Occipital lobe (tissue), 2 donors: ENCODE measurements around the gene USP47. TPM values are rescaled to one million over a fixed set of nuclear protein-coding genes. Genes with fewer than 3 reads are reported as not detected.

Experiments used
- DNase-seq: peaks from one replicate; lab custom pipeline; 2025; lab: John Stamatoyannopoulos, UW
- total RNA-seq: library from RNA; depleted of rRNA; stranded (reverse); fragments of >200 nt; gene quantifications from one replicate; pipeline ENCODE4 v1.2.3, GENCODE V29; 2014

The USP47 gene
- total RNA-seq, 1 donor from 2014 or later: 154 TPM

- DNase-seq: no peak
Measured at GRCh38 chr11:11940551-11940950, 98.8 kb downstream of the USP47 start.

- no peak for DNase-seq
Measured at GRCh38 chr11:11942668-11943067, 100.9 kb downstream of the USP47 start.

DNA sequence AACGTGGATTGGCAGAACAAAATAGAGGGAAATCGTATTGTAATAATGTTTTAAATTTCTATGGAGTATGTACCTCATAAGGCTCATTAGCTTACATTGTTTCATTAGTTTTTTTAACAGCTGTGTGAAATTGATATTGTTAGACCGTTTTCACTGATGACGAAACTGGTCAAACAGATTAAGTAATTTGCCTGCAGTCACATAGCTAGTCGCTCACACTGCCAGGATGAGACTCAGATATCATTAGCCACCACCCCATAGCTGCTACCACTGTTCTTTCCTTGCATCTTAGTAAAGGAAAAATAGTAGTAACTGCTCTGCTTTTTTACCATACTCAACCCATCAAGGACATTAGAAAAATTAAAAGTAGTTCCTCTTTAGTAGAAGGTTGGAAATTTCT lies 102.7 kb downstream of the USP47 start:
- DNase-seq: no peak

GRCh38 chr11:11946180-11946579 lies 104.4 kb downstream of the USP47 start:
- DNase-seq: no peak

DNA sequence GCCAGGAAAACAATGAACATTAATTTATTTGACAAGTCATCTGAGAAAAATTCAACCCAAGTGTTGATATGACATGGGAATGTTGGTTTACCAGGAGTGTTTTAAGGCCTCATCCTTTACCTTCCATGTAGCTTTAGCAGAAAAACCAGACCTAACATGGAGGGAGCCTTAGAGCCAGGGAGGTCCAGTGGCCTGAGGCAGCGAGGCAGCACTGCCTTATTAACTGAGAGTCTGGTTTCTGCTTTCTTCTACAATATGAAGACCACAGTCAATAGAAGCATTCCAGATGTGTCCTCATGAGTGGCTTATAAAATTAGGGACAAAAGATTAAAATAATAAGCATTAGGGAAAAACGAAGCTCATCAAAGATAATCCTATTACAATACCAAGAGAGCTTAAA lies 105.1 kb downstream of the USP47 start:
- no peak for DNase-seq

GRCh38 chr11:11947825-11948224 lies 106.1 kb downstream of the USP47 start:
- DNase-seq: no peak

- no peak for DNase-seq
Measured at GRCh38 chr11:11948242-11948947, 106.6 kb downstream of the USP47 start.

DNA sequence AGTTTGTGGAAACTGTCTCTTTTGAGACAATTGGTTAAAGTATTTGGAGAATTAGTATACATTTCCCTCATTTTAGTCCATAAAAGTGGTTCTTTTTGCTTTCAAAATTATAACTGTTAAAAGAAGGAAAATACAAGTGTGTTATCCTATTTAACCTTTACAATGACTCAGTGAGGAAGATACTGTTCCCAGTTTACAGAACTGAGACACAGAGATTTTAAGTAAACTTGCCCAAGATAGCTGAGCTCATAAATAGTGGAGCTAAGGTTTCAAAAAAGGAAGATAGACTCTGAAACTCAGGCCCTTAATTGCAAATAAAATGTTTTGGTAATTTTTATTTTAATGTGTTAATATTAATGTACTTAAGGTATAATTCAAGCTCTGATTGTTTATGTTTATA lies 107.7 kb downstream of the USP47 start:
- no peak for DNase-seq

GRCh38 chr11:11952036-11952435 lies 110.3 kb downstream of the USP47 start:
- DNase-seq: no peak

DNA sequence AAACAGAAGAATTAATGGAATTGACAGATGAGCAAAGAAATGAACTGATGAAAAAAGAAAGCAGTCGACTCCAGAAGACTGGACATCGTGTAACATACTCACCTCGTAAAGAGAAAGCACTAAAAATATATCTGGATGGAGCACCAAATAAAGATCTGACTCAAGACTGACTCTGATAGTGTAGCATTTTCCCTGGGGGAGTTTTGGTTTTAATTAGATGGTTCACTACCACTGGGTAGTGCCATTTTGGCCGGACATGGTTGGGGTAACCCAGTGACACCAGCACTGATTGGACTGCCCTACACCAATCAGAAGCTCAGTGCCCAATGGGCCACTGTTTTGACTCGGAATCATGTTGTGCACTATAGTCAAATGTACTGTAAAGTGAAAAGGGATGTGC lies 114.2 kb downstream of the USP47 start:
- DNase-seq: no peak

GRCh38 chr11:11958403-11959231 lies 116.8 kb downstream of the USP47 start:
- DNase-seq: no peak

DNA sequence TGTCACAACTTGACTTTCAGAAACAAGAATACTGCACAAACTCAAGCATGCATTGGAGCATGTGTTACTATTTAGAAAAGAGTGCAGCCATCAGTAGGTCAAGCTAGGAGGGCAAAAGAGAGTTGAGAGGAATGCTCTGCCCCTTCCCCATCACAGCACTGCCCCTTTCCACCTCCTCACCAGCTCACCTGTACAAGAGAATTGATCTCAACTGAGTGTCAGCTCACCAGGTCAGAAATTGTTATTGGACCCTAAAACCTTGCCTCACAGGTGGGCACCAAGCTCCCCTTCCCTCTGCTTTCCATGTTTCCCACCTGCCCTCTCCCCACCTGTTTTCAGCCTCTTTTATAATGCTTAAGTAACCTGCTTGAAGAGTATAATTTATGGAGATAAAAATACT lies 117.8 kb downstream of the USP47 start:
- DNase-seq: no peak

GRCh38 chr11:11960687-11961086 lies 118.9 kb downstream of the USP47 start:
- DNase-seq: no peak

DNA sequence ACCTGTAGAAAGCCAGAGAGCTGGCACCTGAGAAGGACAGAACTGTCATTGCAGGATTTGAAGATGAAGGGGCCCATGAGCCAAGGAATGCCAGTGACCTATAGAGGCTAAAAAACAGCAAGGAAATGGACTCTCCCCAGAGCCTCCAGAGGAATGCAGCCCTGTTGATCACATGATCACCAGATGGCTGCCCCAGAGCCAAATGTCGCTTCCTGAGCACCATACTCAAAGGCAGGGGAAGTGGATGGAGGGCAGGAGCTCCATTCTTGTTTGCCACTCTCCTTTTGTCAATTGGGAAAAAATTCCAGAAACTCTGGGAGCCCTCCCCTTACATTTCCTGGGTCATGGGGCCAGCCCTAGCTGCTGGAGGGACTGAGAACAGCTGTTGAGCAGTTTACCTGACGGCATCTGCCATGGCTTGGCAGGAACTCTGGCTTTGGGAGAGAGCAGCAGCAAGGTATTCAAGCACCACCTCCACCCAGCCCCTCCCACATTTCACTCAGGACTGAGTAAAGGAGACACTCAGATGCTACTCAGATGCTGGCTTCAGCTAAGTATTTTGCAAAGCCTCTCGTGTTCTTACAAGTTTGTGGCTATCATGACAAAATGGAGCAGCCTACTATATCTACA lies 119.7 kb downstream of the USP47 start:
- no peak for DNase-seq

DNA sequence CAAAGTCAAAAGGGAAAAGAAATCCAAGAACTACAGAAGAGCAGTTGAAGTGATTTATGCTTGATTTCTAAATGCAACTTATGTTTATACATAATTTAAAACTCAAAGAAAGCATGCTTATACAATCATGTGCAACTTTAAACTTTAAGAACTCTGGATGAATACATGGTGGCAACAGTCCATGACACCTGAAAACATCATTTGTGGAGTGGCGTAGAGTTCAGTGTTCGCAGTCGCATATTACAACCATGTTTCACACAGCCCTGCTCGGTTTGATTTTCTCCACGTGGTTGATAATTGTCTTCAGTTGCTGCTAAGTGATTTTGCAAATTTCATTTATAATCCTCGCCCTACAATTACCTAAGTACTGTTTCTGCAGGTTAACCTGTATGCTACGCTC lies 121.3 kb downstream of the USP47 start:
- DNase-seq: no peak

- no peak for DNase-seq
Measured at GRCh38 chr11:11963842-11964773, 122.3 kb downstream of the USP47 start.

- DNase-seq: no peak
Measured at GRCh38 chr11:11964774-11965150, 123.0 kb downstream of the USP47 start.

GRCh38 chr11:11965192-11965591 lies 123.4 kb downstream of the USP47 start:
- DNase-seq: no peak

- no peak for DNase-seq
Measured at GRCh38 chr11:11965656-11966353, 124.0 kb downstream of the USP47 start.

DNA sequence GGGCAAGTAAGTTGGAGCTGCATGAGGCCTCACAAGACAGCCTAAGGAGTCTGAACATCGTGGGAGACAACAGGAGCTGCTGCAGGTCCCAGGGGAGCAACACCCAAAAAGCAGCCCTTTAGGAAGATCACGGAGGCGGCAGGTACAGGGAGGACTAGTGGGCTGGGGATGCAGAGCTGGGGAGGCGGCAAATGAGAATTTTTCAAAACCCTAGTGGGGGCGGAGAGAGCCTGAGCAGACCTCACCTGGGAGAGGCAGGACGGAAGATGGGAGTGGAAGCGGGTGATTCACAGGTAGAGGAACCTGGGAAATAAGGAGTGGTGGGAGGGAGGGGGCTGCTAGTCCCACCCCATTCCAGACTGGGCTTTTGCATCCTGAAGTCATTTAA lies 124.6 kb downstream of the USP47 start:
- no peak for DNase-seq
